Smooth muscle cell (in vitro differentiated cells): Measurements from ENCODE around the gene XKR7. TPM values are rescaled to one million over a fixed set of nuclear protein-coding genes. Genes with fewer than 3 reads are reported as not detected.

Experiments used
- DNase-seq: peaks from one replicate; lab custom pipeline; 2025; ENCODE audit not compliant: unreplicated experiment; lab: John Stamatoyannopoulos, UW
- H2AFZ ChIP-seq: fragments of 200-600 bp; sonication (generic); 2 replicates; pipeline ENCODE4 v1.6.0; 2016; ENCODE audit warnings: antibody characterized with exemption, low read depth, mild to moderate bottlenecking
- H3F3A ChIP-seq: fragments of 200-600 bp; sonication (generic); 2 replicates; pipeline ENCODE4 v1.6.0; 2017; ENCODE audit warnings: antibody characterized with exemption, low read depth
- H3K27ac ChIP-seq: fragments of 200-600 bp; sonication (generic); 2 replicates; pipeline ENCODE4 v1.5.1; 2016; ENCODE audit warnings: low read depth, mild to moderate bottlenecking
- H3K27me3 ChIP-seq: fragments of 200-600 bp; sonication (generic); 2 replicates; pipeline ENCODE4 v1.6.1; 2016; ENCODE audit warnings: low read depth, mild to moderate bottlenecking
- H3K36me3 ChIP-seq: fragments of 200-600 bp; sonication (generic); 2 replicates; pipeline ENCODE4 v1.5.1; 2016; ENCODE audit warnings: low read depth
- H3K4me1 ChIP-seq: fragments of 200-600 bp; sonication (generic); 2 replicates; pipeline ENCODE4 v1.5.1; 2016; ENCODE audit warnings: low read depth
- H3K4me2 ChIP-seq: fragments of 200-600 bp; sonication (generic); 2 replicates; pipeline ENCODE4 v1.6.0; 2016; ENCODE audit warnings: mild to moderate bottlenecking
- H3K4me3 ChIP-seq: fragments of 200-600 bp; sonication (generic); 2 replicates; pipeline ENCODE4 v1.5.1; 2016; ENCODE audit warnings: mild to moderate bottlenecking
- H3K79me2 ChIP-seq: fragments of 200-600 bp; sonication (generic); 2 replicates; pipeline ENCODE4 v1.6.0; 2016; ENCODE audit warnings: low read depth, mild to moderate bottlenecking
- H3K9ac ChIP-seq: fragments of 200-600 bp; sonication (generic); 2 replicates; pipeline ENCODE4 v1.6.0; 2016; ENCODE audit warnings: low read depth
- H3K9me3 ChIP-seq: fragments of 200-600 bp; sonication (generic); replicated peaks from 2 replicates; pipeline ENCODE4 v1.5.1; 2016; ENCODE audit warnings: low read depth
- H4K20me1 ChIP-seq: fragments of 200-600 bp; sonication (generic); 2 replicates; pipeline ENCODE4 v1.6.0; 2016; ENCODE audit warnings: low read depth
- WGBS: methylation state at CpG from one replicate; pipeline ENCODE4 v1.1.7; 2016; ENCODE audit warnings: low lambda C conversion rate; 5-methylcytosine and 5-hydroxymethylcytosine counted together
- polyA plus RNA-seq: library from polyadenylated mRNA; unstranded; fragments of >200 nt; fragmentation: Nextera tagmentation; extraction: Ambion mirVana; gene quantifications from 2 replicates; pipeline ENCODE4 v1.2.1, GENCODE V29; 2016
- total RNA-seq: library from RNA; depleted of rRNA; stranded (reverse); fragments of >200 nt; gene quantifications from 2 replicates; pipeline ENCODE4 v1.2.3, GENCODE V29; 2014
- TF ChIP-seq, protein P1 (sequence below): fragments of 200-600 bp; sonication (generic); IDR thresholded peaks from 2 replicates; pipeline ENCODE4 v1.5.1; 2017; ENCODE audit warnings: borderline replicate concordance, mild to moderate bottlenecking, antibody characterized with exemption; ENCODE audit not compliant: insufficient read depth, poor library complexity, severe bottlenecking

Gene XKR7
- total and polyA plus RNA-seq, 2 experiments from 2014 or later = not detected

DNA sequence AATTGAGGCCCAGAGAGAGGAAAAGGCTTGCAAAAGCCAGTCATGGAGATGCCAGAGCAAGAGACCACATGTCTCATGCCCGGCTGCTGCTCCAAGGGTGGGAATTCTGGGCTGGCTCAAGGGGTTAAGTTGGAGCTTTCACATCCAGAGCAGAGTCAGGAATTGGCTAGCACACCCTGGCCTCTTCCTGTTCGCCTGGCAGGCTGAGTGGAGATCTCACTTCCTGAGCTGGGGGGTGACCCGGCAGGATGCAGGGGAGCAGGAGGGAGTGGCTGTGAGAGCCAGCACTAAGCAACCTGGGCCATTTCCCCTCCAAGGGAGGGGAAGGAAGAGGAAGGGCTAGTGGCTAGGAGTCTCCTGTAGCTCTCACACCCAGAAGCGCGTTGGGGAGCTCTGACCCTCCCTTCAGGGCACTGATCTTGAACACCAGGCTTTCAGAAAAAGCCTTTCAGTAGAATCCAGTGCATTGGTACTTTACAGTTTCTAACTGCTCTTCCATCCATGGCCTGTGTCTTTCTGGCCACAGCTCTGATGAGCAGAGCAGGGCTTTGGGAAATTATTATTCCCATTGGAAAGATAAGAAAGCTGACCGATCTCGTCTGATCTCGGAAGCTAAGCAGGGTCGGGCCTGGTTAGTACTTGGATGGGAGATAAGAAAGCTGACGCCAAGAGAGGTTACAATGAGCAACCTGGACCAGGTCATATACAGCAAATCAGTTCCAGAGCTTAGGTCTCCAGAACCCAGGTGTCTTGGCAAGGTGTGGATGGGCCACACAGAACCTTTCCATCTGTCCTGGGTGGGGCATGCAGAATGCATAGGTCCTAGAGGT is 40.1 kb downstream of the XKR7 start:
- Histone ChIP-seq H3K36me3 (no peaks in the 10 kb centered on the region), H4K20me1 (no peaks in the 10 kb centered on the region), H3K79me2 (no peaks in the 10 kb centered on the region), H3K4me3 (no peak overlapping the region), H3K9me3 (no peaks in the 10 kb centered on the region), H3K27me3 (peaks cover 17% of the 10 kb centered on the region), H3K4me1 (no peaks in the 10 kb centered on the region), H3K9ac (no peak overlapping the region), H3K4me2 (no peak overlapping the region), H2AFZ (no peak overlapping the region), H3F3A (no peaks in the 10 kb centered on the region), H3K27ac (no peak overlapping the region)
- TF ChIP-seq, protein P1, sequence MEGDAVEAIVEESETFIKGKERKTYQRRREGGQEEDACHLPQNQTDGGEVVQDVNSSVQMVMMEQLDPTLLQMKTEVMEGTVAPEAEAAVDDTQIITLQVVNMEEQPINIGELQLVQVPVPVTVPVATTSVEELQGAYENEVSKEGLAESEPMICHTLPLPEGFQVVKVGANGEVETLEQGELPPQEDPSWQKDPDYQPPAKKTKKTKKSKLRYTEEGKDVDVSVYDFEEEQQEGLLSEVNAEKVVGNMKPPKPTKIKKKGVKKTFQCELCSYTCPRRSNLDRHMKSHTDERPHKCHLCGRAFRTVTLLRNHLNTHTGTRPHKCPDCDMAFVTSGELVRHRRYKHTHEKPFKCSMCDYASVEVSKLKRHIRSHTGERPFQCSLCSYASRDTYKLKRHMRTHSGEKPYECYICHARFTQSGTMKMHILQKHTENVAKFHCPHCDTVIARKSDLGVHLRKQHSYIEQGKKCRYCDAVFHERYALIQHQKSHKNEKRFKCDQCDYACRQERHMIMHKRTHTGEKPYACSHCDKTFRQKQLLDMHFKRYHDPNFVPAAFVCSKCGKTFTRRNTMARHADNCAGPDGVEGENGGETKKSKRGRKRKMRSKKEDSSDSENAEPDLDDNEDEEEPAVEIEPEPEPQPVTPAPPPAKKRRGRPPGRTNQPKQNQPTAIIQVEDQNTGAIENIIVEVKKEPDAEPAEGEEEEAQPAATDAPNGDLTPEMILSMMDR = no peak
- DNase-seq = no peak
- 56% methylated on average over 10 of the region's 10 CpGs for WGBS

- TF ChIP-seq, protein P1 = no peak
- DNase-seq = no peak
- H3K27me3 ChIP-seq = peaks cover 17% of the 10 kb centered on the region
- H3F3A ChIP-seq = no peaks in the 10 kb centered on the region
- no peak overlapping the region for H3K9ac ChIP-seq
- H2AFZ ChIP-seq = no peak overlapping the region
- 94% methylated on average over 7 of the region's 7 CpGs for WGBS
- no peaks in the 10 kb centered on the region for H4K20me1 ChIP-seq
- H3K4me2 ChIP-seq = no peak overlapping the region
- H3K4me3 ChIP-seq = no peak overlapping the region
- H3K4me1 ChIP-seq = no peaks in the 10 kb centered on the region
- H3K36me3 ChIP-seq = no peaks in the 10 kb centered on the region
- H3K9me3 ChIP-seq = no peaks in the 10 kb centered on the region
- no peak overlapping the region for H3K27ac ChIP-seq
- no peaks in the 10 kb centered on the region for H3K79me2 ChIP-seq
These were observed 41.6 kb downstream of the XKR7 start for GRCh38 chr20:32009564-32009963.

DNA sequence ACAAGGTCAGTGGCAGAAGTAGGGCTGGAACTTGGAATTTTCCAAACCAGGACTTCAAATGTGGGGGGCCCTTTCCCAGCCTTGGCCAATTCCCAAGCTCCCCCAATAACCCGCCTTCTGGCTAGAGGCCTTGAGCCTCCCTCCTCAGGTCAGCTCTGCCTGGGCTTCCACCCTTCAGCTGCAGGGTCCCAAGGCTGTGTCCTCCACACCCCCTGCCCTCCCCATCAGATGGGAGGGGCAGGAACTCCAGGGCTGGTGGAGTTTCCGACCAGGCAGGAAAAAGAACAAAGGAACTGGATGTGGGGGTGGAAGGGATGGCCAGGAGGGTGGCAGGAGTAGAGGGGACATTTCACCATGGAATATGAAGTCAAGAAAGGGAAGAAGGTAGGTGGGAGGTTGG is 42.1 kb downstream of the XKR7 start, which contains the start of gene CCM2L:
Gene CCM2L, plus strand, starts transcription at position 338 of the 400 bp plus-strand sequence. Its CDS starts 17 bp downstream, at position 355.
- H3K27me3 ChIP-seq = peaks cover 17% of the 10 kb centered on the region
- no peaks in the 10 kb centered on the region for H3K4me1 ChIP-seq
- no peak within 1 kb of the TSS for H3K9ac ChIP-seq
- H3K27ac ChIP-seq = no peak within 1 kb of the TSS
- WGBS = 60% methylated on average over 2 of the region's 2 CpGs
- H3K36me3 ChIP-seq = no peaks in the 10 kb centered on the region
- no peak within 1 kb of the TSS for H3K4me3 ChIP-seq
- H2AFZ ChIP-seq = no peak within 1 kb of the TSS
- H3K79me2 ChIP-seq = no peaks in the 10 kb centered on the region
- no peaks in the 10 kb centered on the region for H4K20me1 ChIP-seq
- no peaks in the 10 kb centered on the region for H3K9me3 ChIP-seq
- no peaks in the 10 kb centered on the region for H3F3A ChIP-seq
- no peak for DNase-seq
- H3K4me2 ChIP-seq = no peak within 1 kb of the TSS
- TF ChIP-seq, protein P1 = no peak
